Erythroblast (primary cell): ENCODE results near the gene SPAM1.

Experiments
- GATA1 ChIP-seq: IDR thresholded peaks from 2 replicates; pipeline ENCODE4 v1.6.1; 2011; ENCODE audit warnings: low read depth, mild to moderate bottlenecking, control low read depth, low read length, moderate library complexity
- POLR2A ChIP-seq: IDR thresholded peaks from 2 replicates; pipeline ENCODE4 v1.6.1; 2011; ENCODE audit warnings: mild to moderate bottlenecking, low read length

- TF ChIP-seq POLR2A (no peak), GATA1 (no peak)
Observed at GRCh38 chr7:123993996-123994395, 69.0 kb downstream of the SPAM1 start.
